ENCODE results near the gene PIP4K2A.

The PIP4K2A gene

DNA sequence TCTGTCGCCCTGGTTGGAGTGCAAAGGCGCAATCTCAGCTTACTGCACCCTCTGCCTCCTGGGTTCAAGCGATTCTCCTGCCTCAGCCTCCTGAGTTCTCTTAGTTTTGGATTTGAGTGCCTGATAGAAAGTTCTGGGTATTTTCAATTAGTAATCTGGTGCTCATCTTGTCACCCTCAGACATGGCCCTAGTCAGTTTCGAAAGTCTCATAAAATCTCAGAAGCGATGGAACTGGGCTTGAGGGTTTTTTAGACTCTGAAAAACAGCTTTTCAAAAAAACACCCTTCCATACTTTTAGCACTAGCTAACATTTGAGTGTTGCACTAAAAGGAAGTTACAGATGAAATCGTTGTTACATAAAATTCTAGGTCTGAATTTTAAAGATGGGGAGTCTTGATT is 9.4 kb upstream of the PIP4K2A start:
- H2AFZ ChIP-seq (ENCODE audit: low read depth, low read length), result no peak overlapping the region
- peaks cover 38% of the 10 kb centered on the region for H3K4me1 ChIP-seq (ENCODE audit: low read length)
- TF ChIP-seq, protein P1, sequence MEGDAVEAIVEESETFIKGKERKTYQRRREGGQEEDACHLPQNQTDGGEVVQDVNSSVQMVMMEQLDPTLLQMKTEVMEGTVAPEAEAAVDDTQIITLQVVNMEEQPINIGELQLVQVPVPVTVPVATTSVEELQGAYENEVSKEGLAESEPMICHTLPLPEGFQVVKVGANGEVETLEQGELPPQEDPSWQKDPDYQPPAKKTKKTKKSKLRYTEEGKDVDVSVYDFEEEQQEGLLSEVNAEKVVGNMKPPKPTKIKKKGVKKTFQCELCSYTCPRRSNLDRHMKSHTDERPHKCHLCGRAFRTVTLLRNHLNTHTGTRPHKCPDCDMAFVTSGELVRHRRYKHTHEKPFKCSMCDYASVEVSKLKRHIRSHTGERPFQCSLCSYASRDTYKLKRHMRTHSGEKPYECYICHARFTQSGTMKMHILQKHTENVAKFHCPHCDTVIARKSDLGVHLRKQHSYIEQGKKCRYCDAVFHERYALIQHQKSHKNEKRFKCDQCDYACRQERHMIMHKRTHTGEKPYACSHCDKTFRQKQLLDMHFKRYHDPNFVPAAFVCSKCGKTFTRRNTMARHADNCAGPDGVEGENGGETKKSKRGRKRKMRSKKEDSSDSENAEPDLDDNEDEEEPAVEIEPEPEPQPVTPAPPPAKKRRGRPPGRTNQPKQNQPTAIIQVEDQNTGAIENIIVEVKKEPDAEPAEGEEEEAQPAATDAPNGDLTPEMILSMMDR (IDR thresholded peaks at IDR 0.05; ENCODE audit: low read depth, low read length), result no peak
- no peak for TF ChIP-seq EZH2phosphoT487 (IDR thresholded peaks at IDR 0.05; ENCODE audit: low read depth)
- H4K20me1 ChIP-seq (ENCODE audit: insufficient read depth, low read length), result no peaks in the 10 kb centered on the region
- no peaks in the 10 kb centered on the region for H3K9me3 ChIP-seq (ENCODE audit: insufficient read depth, low read length)
- no peaks in the 10 kb centered on the region for H3K36me3 ChIP-seq (replicated peaks; ENCODE audit: low read depth, low read length)
- H3K4me2 ChIP-seq (ENCODE audit: low read length), result peak overlapping the region; percentile 70
- H3K27ac ChIP-seq (ENCODE audit: low read length), result peak overlapping the region; percentile 70
- no peak overlapping the region for H3K9ac ChIP-seq (ENCODE audit: low read length)
- peaks cover 48% of the 10 kb centered on the region for H3K27me3 ChIP-seq (ENCODE audit: low read depth, low read length)
- H3K4me3 ChIP-seq (ENCODE audit: low read length), result peak overlapping the region; percentile 51
- no peaks in the 10 kb centered on the region for H3K79me2 ChIP-seq (ENCODE audit: low read length)

DNA sequence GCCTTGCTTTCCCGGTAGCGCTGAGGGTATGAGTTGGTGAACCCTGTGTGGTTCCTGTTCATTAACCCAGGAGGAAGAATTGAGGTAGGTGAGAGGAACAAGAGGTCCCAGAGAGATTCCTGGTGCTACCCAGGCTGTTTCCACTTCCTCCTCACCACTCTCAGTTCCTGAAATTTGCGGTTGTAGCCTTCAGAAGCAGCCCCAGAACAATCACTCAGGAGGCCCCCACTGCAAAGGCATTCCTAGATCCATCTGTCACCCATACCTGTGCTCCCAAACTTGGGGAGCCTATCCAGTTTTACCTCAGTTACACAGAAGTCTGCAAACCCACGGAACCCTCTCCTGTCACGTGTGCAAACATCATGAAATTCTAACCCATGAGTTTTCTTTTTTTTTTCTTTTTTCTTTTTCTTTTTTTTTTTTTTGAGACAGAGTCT is 9.0 kb upstream of the PIP4K2A start:
- H2AFZ ChIP-seq (ENCODE audit: low read depth, low read length), result no peak overlapping the region
- H3K4me2 ChIP-seq (ENCODE audit: low read length), result peak overlapping the region; percentile 70
- no peak overlapping the region for H3K9ac ChIP-seq (ENCODE audit: low read length)

DNA sequence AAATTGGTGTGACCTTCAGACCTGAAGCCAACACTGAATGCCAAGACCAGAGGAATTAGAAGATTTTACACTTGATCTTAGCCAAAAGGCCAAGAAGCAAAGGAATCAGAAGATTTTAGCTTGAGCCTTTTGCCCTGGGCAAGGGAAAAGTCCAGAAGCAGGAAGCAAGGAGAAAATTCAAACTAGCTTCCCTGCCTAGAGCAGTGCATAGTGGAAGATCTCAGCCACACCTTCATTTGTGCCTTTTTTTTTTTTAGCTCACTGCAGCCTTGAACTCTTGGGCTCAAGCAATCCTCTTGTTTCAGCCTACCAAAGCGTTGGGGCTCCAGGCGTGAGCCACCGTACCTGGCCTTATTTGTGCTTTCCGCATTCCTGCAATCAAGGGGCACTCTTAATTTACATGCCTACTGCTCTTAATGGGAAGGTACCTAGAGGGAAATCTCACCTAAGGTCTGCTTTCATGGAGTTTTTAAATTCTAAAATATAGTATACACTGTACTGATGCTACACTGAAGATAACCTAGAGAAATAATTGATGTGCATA is 8.3 kb upstream of the PIP4K2A start:
- Histone ChIP-seq H3K27me3 (ENCODE audit: low read depth, low read length) (peaks cover 43% of the 10 kb centered on the region), H3K27ac (ENCODE audit: low read length) (peak overlapping the region; percentile 17; the same call in 1 of the 2 replicates), H3K4me1 (ENCODE audit: low read length) (peaks cover 33% of the 10 kb centered on the region), H2AFZ (ENCODE audit: low read depth, low read length) (no peak overlapping the region), H3K4me2 (ENCODE audit: low read length) (peak overlapping the region; percentile 70), H3K36me3 (replicated peaks; ENCODE audit: low read depth, low read length) (no peaks in the 10 kb centered on the region), H3K4me3 (ENCODE audit: low read length) (peak overlapping the region; percentile 53), H3K9me3 (ENCODE audit: insufficient read depth, low read length) (no peaks in the 10 kb centered on the region), H4K20me1 (ENCODE audit: insufficient read depth, low read length) (no peaks in the 10 kb centered on the region), H3K9ac (ENCODE audit: low read length) (no peak overlapping the region), H3K79me2 (ENCODE audit: low read length) (no peaks in the 10 kb centered on the region)
- TF ChIP-seq, protein P1 (IDR thresholded peaks at IDR 0.05; ENCODE audit: low read depth, low read length), result no peak
- TF ChIP-seq EZH2phosphoT487 (IDR thresholded peaks at IDR 0.05; ENCODE audit: low read depth), result no peak

More for the DNA sequence above, 9.0 kb upstream of the PIP4K2A start:
- Histone ChIP-seq H3K9me3 (ENCODE audit: insufficient read depth, low read length) (no peaks in the 10 kb centered on the region), H3K27ac (ENCODE audit: low read length) (peak overlapping the region; percentile 70), H3K36me3 (replicated peaks; ENCODE audit: low read depth, low read length) (no peaks in the 10 kb centered on the region), H3K4me3 (ENCODE audit: low read length) (peak overlapping the region; percentile 53), H4K20me1 (ENCODE audit: insufficient read depth, low read length) (no peaks in the 10 kb centered on the region), H3K27me3 (ENCODE audit: low read depth, low read length) (peaks cover 47% of the 10 kb centered on the region), H3K79me2 (ENCODE audit: low read length) (no peaks in the 10 kb centered on the region), H3K4me1 (ENCODE audit: low read length) (peaks cover 38% of the 10 kb centered on the region)
- TF ChIP-seq EZH2phosphoT487 (IDR thresholded peaks at IDR 0.05; ENCODE audit: low read depth), result 0 out of 2 replicates have a peak, but pooled peaks have one; percentile 25
- TF ChIP-seq, protein P1 (IDR thresholded peaks at IDR 0.05; ENCODE audit: low read depth, low read length), result no peak

DNA sequence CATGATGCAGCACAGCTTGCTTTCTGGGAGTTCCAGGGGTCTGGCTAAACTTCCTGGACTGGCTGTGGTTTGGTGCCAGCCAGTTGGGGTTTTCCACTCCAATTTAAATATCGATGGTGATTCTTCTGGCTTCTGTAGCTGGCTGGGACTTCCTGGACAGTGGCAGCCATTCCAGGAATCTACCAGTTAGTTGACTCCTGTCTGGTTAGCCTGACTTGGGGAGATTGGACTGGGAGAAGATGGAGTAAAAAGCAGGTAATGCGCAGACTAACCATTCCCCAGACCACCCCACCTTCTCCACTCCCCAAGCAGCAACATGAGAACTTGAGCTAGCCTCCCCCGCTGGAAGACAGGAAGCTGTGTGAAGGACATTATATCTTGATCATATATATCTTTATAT is 6.3 kb upstream of the PIP4K2A start:
- Histone ChIP-seq H4K20me1 (ENCODE audit: insufficient read depth, low read length) (no peaks in the 10 kb centered on the region), H3K27ac (ENCODE audit: low read length) (no peak overlapping the region), H3K9me3 (ENCODE audit: insufficient read depth, low read length) (no peaks in the 10 kb centered on the region), H3K27me3 (ENCODE audit: low read depth, low read length) (peaks cover 36% of the 10 kb centered on the region), H2AFZ (ENCODE audit: low read depth, low read length) (no peak overlapping the region), H3K36me3 (replicated peaks; ENCODE audit: low read depth, low read length) (no peaks in the 10 kb centered on the region), H3K4me1 (ENCODE audit: low read length) (peaks cover 31% of the 10 kb centered on the region), H3K79me2 (ENCODE audit: low read length) (no peaks in the 10 kb centered on the region), H3K4me3 (ENCODE audit: low read length) (no peak overlapping the region), H3K9ac (ENCODE audit: low read length) (no peak overlapping the region), H3K4me2 (ENCODE audit: low read length) (no peak overlapping the region)
- no peak for TF ChIP-seq EZH2phosphoT487 (IDR thresholded peaks at IDR 0.05; ENCODE audit: low read depth)
- TF ChIP-seq, protein P1 (IDR thresholded peaks at IDR 0.05; ENCODE audit: low read depth, low read length), result no peak
